Measurements from ENCODE around the gene MCHR1. TPM values are rescaled to one million over a fixed set of nuclear protein-coding genes. Genes with fewer than 3 reads are reported as not detected.

MCHR1 gene
- total RNA-seq, 3 donors from 2014 or later = not detected

GRCh38 chr22:40678493-40679248 is 613 bp upstream of the MCHR1 start:
- intact Hi-C loops (cut with DNase I; ENCODE audit: low total_unique reads) = no loop called here
- DNase-seq (ENCODE audit: low spot score in 2 of 2) = no peak
- no peaks in the 10 kb centered on the region for H3K9me3 ChIP-seq
- peak overlapping the region in 2 of 3 donors; percentile 39 to 64 for H3K4me3 ChIP-seq
- no peak overlapping the region for H3K27ac ChIP-seq
- peaks cover 6 to 11% of the 10 kb centered on the region in 2 donors for H3K4me1 ChIP-seq
- H3K36me3 ChIP-seq = no peaks in the 10 kb centered on the region
- no peaks in the 10 kb centered on the region for H3K27me3 ChIP-seq
- TF ChIP-seq POLR2A (IDR thresholded peaks at IDR 0.05) (no peak), POLR2AphosphoS5 (IDR thresholded peaks at IDR 0.05) (no peak), CTCF (IDR thresholded peaks at IDR 0.05) (no peak)

- TF ChIP-seq POLR2A (IDR thresholded peaks at IDR 0.05) (no peak), POLR2AphosphoS5 (IDR thresholded peaks at IDR 0.05) (no peak), CTCF (IDR thresholded peaks at IDR 0.05) (no peak)
- no peaks in the 10 kb centered on the region for H3K9me3 ChIP-seq
- intact Hi-C loops (cut with DNase I; ENCODE audit: low total_unique reads) = no loop called here
- peaks cover 6 to 11% of the 10 kb centered on the region in 2 donors for H3K4me1 ChIP-seq
- no peak overlapping the region for H3K27ac ChIP-seq
- no peaks in the 10 kb centered on the region for H3K27me3 ChIP-seq
- H3K36me3 ChIP-seq = no peaks in the 10 kb centered on the region
- DNase-seq (ENCODE audit: low spot score in 2 of 2) = no peak
- H3K4me3 ChIP-seq = peak overlapping the region in 2 of 3 donors; percentile 39 to 64
These were observed 907 bp downstream of the MCHR1 start for GRCh38 chr22:40679964-40680818.

- TF ChIP-seq POLR2A (IDR thresholded peaks at IDR 0.05) (no peak), CTCF (IDR thresholded peaks at IDR 0.05) (no peak), POLR2AphosphoS5 (IDR thresholded peaks at IDR 0.05) (no peak)
- intact Hi-C loops (cut with DNase I; ENCODE audit: low total_unique reads) = no loop called here
These were observed 1.5 kb downstream of the MCHR1 start for GRCh38 chr22:40680819-40681183.

GRCh38 chr22:40681451-40681850 is 2.2 kb downstream of the MCHR1 start:
- no peak for TF ChIP-seq CTCF (IDR thresholded peaks at IDR 0.05)
- no peak for TF ChIP-seq POLR2AphosphoS5 (IDR thresholded peaks at IDR 0.05)
- no peak for TF ChIP-seq POLR2A (IDR thresholded peaks at IDR 0.05)
- no peak overlapping the region for H3K27ac ChIP-seq
- no peaks in the 10 kb centered on the region for H3K27me3 ChIP-seq
- no peak for DNase-seq (ENCODE audit: low spot score in 2 of 2)
- intact Hi-C loops (cut with DNase I; ENCODE audit: low total_unique reads) = no loop called here
- H3K4me1 ChIP-seq = peaks cover 6 to 11% of the 10 kb centered on the region in 2 donors
- no peak overlapping the region for H3K4me3 ChIP-seq
- no peaks in the 10 kb centered on the region for H3K36me3 ChIP-seq
- no peaks in the 10 kb centered on the region for H3K9me3 ChIP-seq

More at GRCh38 chr22:40680819-40681183, 1.5 kb downstream of the MCHR1 start:
- no peak overlapping the region for H3K27ac ChIP-seq
- H3K27me3 ChIP-seq = no peaks in the 10 kb centered on the region
- H3K9me3 ChIP-seq = no peaks in the 10 kb centered on the region
- no peaks in the 10 kb centered on the region for H3K36me3 ChIP-seq
- DNase-seq (ENCODE audit: low spot score in 2 of 2) = no peak
- H3K4me1 ChIP-seq = peaks cover 6 to 11% of the 10 kb centered on the region in 2 donors
- no peak overlapping the region for H3K4me3 ChIP-seq

- no peak for DNase-seq (ENCODE audit: low spot score in 2 of 2)
- Histone ChIP-seq H3K27ac (no peak overlapping the region), H3K4me1 (peaks cover 0 to 4% of the 10 kb centered on the region in 2 donors), H3K9me3 (no peaks in the 10 kb centered on the region), H3K36me3 (no peaks in the 10 kb centered on the region), H3K4me3 (no peak overlapping the region), H3K27me3 (no peaks in the 10 kb centered on the region)
- TF ChIP-seq CTCF (IDR thresholded peaks at IDR 0.05) (no peak), POLR2A (IDR thresholded peaks at IDR 0.05) (no peak)
- intact Hi-C loops (cut with DNase I; ENCODE audit: low total_unique reads) = no loop called here
These were observed 5.4 kb downstream of the MCHR1 start for GRCh38 chr22:40684728-40685127.
